Stimulated activated CD4-positive, alpha-beta T cell treated with anti-CD3 and anti-CD28 coated beads, TNF-alpha, amount 100 ng/mL, for 48 hours (primary cell): ENCODE data around the gene MSANTD2.

Experiments used
- DNase-seq, 3 donors: peaks; one replicate each; pipeline ENCODE4 v3.0.0-alpha.2; 2020; ENCODE audit warnings: low read depth in 3 of 3

MSANTD2 gene

GRCh38 chr11:124821995-124822730, 22.0 kb upstream of the MSANTD2 start:
- no peak for DNase-seq

- no peak for DNase-seq
Measured at GRCh38 chr11:124817036-124817435, 16.8 kb upstream of the MSANTD2 start.

- no peak for DNase-seq
Measured at GRCh38 chr11:124814739-124815138, 14.5 kb upstream of the MSANTD2 start.

GRCh38 chr11:124812876-124813275, 12.7 kb upstream of the MSANTD2 start:
- no peak for DNase-seq

GRCh38 chr11:124811399-124812125, 11.4 kb upstream of the MSANTD2 start:
- no peak for DNase-seq

GRCh38 chr11:124807660-124808270, 7.6 kb upstream of the MSANTD2 start:
- DNase-seq: no peak

GRCh38 chr11:124807201-124807600, 7.0 kb upstream of the MSANTD2 start:
- no peak for DNase-seq

- no peak for DNase-seq
Measured at GRCh38 chr11:124804884-124805283, 4.7 kb upstream of the MSANTD2 start.

- DNase-seq: no peak
Measured at GRCh38 chr11:124801636-124802312, 1.6 kb upstream of the MSANTD2 start.

GRCh38 chr11:124801014-124801413, 808 bp upstream of the MSANTD2 start:
- DNase-seq: no peak

GRCh38 chr11:124799348-124800225, 619 bp downstream of the MSANTD2 start:
- peak in 2 of 3 donors; percentile 14 to 33 for DNase-seq

- no peak for DNase-seq
Measured at GRCh38 chr11:124798991-124799347, 1.2 kb downstream of the MSANTD2 start.

- DNase-seq: no peak
Measured at GRCh38 chr11:124796312-124796711, 3.9 kb downstream of the MSANTD2 start.

- no peak for DNase-seq
Measured at GRCh38 chr11:124793466-124794278, 6.5 kb downstream of the MSANTD2 start.

- no peak for DNase-seq
Measured at GRCh38 chr11:124791626-124792341, 8.4 kb downstream of the MSANTD2 start.

- no peak for DNase-seq
Measured at GRCh38 chr11:124788521-124788920, 11.7 kb downstream of the MSANTD2 start.

- no peak for DNase-seq
Measured at GRCh38 chr11:124784051-124784450, 16.2 kb downstream of the MSANTD2 start.

- no peak for DNase-seq
Measured at GRCh38 chr11:124783002-124783401, 17.2 kb downstream of the MSANTD2 start.

GRCh38 chr11:124779568-124779967, 20.6 kb downstream of the MSANTD2 start:
- no peak for DNase-seq

GRCh38 chr11:124778281-124778680, 21.9 kb downstream of the MSANTD2 start:
- no peak for DNase-seq
